C4-2B (cell line): ENCODE results near the gene PARL.

Experiments
- H3K27ac ChIP-seq: fragments of 450-650 bp; 2 replicates; pipeline ENCODE4 v1.5.1; 2017
- CTCF ChIP-seq: fragments of 450-650 bp; conservative IDR thresholded peaks from 2 replicates; pipeline ENCODE4 v1.5.1; 2017; ENCODE audit warnings: mild to moderate bottlenecking
- ZFX ChIP-seq: fragments of 450-650 bp; IDR thresholded peaks from 2 replicates; pipeline ENCODE4 v1.6.1; 2017

The PARL gene

GRCh38 chr3:183922421-183922820 lies 37.7 kb upstream of the PARL start:
- no peak for TF ChIP-seq CTCF
- no peak for TF ChIP-seq ZFX
- no peak overlapping the region for H3K27ac ChIP-seq

- TF ChIP-seq ZFX (no peak), CTCF (no peak)
- H3K27ac ChIP-seq = no peak overlapping the region
Observed at GRCh38 chr3:183921096-183921495, 36.4 kb upstream of the PARL start.

- no peak overlapping the region for H3K27ac ChIP-seq
- TF ChIP-seq ZFX = no peak
- TF ChIP-seq CTCF = no peak
Observed at GRCh38 chr3:183920416-183920815, 35.7 kb upstream of the PARL start.

- no peak for TF ChIP-seq CTCF
- no peak for TF ChIP-seq ZFX
Observed at GRCh38 chr3:183918178-183918577, 33.5 kb upstream of the PARL start.

GRCh38 chr3:183917776-183918175 lies 33.1 kb upstream of the PARL start:
- TF ChIP-seq ZFX (no peak), CTCF (no peak)

More at GRCh38 chr3:183918178-183918577, 33.5 kb upstream of the PARL start:
- no peak overlapping the region for H3K27ac ChIP-seq

GRCh38 chr3:183914856-183915255 lies 30.2 kb upstream of the PARL start:
- TF ChIP-seq CTCF (no peak), ZFX (no peak)
- H3K27ac ChIP-seq = no peak overlapping the region

More at GRCh38 chr3:183917776-183918175, 33.1 kb upstream of the PARL start:
- H3K27ac ChIP-seq = no peak overlapping the region

- no peak for TF ChIP-seq ZFX
- no peak for TF ChIP-seq CTCF
- 0 out of 2 replicates have a peak overlapping the region, but pooled peaks have one; percentile 0 for H3K27ac ChIP-seq
Observed at GRCh38 chr3:183913580-183913920, 28.9 kb upstream of the PARL start.
